ENCODE results near the gene OR6J1.
"Not testable (repeated sequence)": the region's sequence is repeated elsewhere in the genome, so short reads cannot be mapped to it uniquely, and the experiment has no call there.

The OR6J1 gene

DNA sequence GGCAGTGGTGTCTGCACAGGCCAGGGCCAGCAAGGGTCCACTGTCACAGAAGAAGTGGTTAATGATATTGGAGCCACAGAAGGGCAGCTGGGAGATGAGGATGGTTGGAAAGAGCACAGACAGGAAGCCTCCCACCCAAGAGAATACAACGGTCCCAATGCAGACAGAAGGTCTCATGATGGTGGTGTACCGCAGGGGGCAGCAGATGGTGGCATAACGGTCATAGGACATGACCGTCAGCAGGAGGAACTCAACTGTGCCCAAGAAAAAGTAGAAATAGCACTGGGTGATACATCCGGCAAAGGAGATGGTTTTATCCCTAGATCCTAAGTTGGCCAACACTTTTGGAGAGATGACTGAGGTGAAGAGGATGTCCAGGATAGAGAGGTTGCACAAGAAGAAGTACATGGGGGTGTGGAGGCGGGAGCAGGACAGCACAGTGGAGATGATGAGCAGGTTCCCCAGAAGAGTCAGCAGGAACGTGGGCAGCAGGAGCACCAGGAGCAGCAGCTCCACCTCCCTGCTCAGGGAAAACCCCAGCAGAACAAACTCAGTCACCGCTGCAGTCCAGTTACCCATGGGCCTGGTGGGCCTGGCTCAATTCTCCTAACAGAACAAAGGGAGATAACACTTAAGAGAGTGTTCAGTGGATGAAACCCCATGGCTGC lies 9.8 kb downstream of the OR6J1 start:
- TF ChIP-seq Cebpa-rat (IDR thresholded peaks at IDR 0.05): no peak
- peaks cover 46% of the 10 kb centered on the region for H3K9me3 ChIP-seq
- peak overlapping the region; percentile 51 for H3K9ac ChIP-seq
- H4K20me1 ChIP-seq: no peaks in the 10 kb centered on the region
- peak overlapping the region; percentile 23; the same call in 1 of the 2 replicates for H3K4me3 ChIP-seq
- H3K4me2 ChIP-seq: peak overlapping the region; percentile 74
- H3K4me1 ChIP-seq: peaks cover 56% of the 10 kb centered on the region
- peak overlapping the region; percentile 86 for H3K27ac ChIP-seq
- H3K36me3 ChIP-seq: peaks cover 4% of the 10 kb centered on the region; the same call in 1 of the 2 replicates
- no peaks in the 10 kb centered on the region for H3K27me3 ChIP-seq

DNA sequence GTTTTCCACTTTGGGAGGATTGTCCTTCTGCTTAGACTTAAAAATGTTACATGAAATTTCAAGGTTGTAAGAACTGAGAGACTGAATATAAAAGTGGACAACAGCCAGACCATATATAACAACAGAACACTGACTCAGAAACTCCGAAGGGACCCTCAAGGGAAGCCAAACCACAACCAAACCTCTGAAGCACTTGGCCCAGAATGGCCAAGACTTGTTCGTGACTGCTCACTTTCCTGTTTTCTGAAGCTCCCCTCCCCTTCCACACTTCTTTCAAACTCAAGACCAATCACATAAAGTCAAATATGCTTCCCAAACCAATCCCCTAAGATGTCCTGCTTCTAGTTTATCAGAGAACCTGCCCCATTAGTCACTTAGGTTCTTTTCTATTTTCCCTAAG lies 13.7 kb downstream of the OR6J1 start:
- no peak for TF ChIP-seq Cebpa-rat (IDR thresholded peaks at IDR 0.05)
- Histone ChIP-seq H3K4me2 (peak overlapping the region; percentile 52), H3K9ac (no peak overlapping the region), H3K27ac (peak overlapping the region; percentile 65), H3K9me3 (peaks cover 42% of the 10 kb centered on the region), H3K27me3 (no peaks in the 10 kb centered on the region), H4K20me1 (no peaks in the 10 kb centered on the region), H3K4me1 (peaks cover 81% of the 10 kb centered on the region), H3K36me3 (peaks cover 4% of the 10 kb centered on the region; the same call in 1 of the 2 replicates), H3K4me3 (0 out of 2 replicates have a peak overlapping the region, but pooled peaks have one; percentile 1)

DNA sequence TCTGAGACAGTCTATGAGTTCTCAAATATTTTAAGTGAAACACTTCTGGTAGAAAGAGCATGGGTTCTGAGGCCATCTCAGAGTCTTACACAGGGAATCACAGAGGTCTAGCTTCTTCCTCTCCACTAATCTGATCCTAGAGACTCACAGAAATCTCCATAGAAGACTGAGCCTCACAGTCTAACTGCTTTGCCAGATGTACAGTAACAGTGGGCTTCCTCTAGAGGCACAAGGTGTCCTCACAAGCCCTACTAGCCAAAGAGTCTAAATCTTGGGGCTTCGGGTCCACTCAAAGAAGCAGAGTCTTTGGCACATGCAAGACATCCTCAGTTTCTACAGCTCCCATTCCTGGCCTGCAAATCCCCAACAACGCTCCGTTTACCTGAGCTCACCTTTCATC lies 14.1 kb downstream of the OR6J1 start:
- Histone ChIP-seq H3K27ac (peak overlapping the region; percentile 65), H3K9ac (no peak overlapping the region), H3K36me3 (peaks cover 4% of the 10 kb centered on the region; the same call in 1 of the 2 replicates), H3K4me2 (peak overlapping the region; percentile 52), H3K9me3 (peaks cover 42% of the 10 kb centered on the region), H3K4me3 (0 out of 2 replicates have a peak overlapping the region, but pooled peaks have one; percentile 1), H3K27me3 (no peaks in the 10 kb centered on the region), H3K4me1 (peaks cover 79% of the 10 kb centered on the region), H4K20me1 (no peaks in the 10 kb centered on the region)
- no peak for TF ChIP-seq Cebpa-rat (IDR thresholded peaks at IDR 0.05)

DNA sequence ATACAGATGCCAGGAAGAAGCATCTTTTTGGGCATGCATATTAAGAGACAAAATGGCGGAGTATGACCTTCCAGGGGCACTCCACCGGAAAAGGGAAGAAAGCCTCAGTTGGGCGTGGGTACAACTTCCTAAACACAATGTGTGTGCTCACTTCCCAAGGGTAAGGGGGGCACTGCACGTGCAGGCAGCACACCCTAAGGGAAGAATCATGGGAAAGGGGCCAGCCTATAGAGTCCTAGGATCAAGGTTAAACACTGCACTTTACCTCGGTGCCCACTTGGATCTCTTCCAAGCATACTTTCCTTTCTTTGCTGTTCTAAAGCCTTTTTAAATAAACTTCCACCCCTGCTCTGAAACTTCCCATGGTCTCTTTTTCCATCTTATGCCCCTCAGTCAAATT lies 14.8 kb downstream of the OR6J1 start:
- peaks cover 42% of the 10 kb centered on the region for H3K9me3 ChIP-seq

DNA sequence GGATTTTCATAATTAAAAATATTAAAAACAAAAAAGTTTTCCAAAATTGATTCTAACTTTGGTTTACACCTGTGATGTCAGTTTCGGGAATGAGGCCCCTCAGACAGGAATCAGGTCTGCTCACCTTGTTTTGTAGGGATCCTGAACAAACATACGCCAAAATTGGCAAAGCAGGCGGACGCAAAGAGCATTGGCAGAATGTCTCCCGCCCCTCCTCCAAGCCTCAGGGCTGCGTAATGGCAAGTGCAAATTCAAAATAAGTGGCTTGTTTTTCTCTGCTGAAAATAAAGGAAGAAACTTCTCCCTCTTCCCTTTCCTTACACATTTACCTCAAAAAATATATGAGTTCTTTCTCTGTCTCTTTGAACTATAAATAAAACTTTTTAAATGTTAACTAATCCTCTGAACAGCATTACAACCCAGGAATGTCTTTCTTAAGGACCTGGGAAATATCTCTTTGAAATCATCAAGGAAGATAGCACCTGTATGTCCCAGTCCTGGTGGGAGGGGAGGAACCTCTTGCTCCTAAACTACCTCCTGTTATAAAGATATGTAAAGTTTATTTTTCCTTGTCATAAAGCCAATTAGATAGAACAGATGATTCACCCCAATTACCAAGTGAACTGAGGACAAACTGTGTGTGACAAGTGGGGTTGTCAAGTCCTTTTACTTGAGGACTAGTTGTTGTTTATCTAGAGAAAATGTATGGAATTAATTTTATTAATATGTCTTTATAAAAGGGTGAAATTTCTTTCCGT lies 16.5 kb downstream of the OR6J1 start:
- H3K4me3 ChIP-seq: no peak overlapping the region
- no peak overlapping the region for H3K9ac ChIP-seq
- H3K9me3 ChIP-seq: peaks cover 36% of the 10 kb centered on the region
- H3K36me3 ChIP-seq: peaks cover 4% of the 10 kb centered on the region; the same call in 1 of the 2 replicates
- no peaks in the 10 kb centered on the region for H4K20me1 ChIP-seq
- H3K4me2 ChIP-seq: no peak overlapping the region
- H3K27ac ChIP-seq: no peak overlapping the region
- no peak for TF ChIP-seq Cebpa-rat (IDR thresholded peaks at IDR 0.05)
- H3K4me1 ChIP-seq: peaks cover 78% of the 10 kb centered on the region
- no peaks in the 10 kb centered on the region for H3K27me3 ChIP-seq

More for the DNA sequence above, 14.8 kb downstream of the OR6J1 start:
- no peaks in the 10 kb centered on the region for H4K20me1 ChIP-seq
- peak overlapping the region; percentile 52; the same call in 1 of the 2 replicates for H3K4me2 ChIP-seq
- peaks cover 4% of the 10 kb centered on the region; the same call in 1 of the 2 replicates for H3K36me3 ChIP-seq
- peak overlapping the region; percentile 40 for H3K27ac ChIP-seq
- H3K27me3 ChIP-seq: no peaks in the 10 kb centered on the region
- no peak overlapping the region for H3K9ac ChIP-seq
- H3K4me3 ChIP-seq: no peak overlapping the region
- peaks cover 79% of the 10 kb centered on the region for H3K4me1 ChIP-seq
- TF ChIP-seq Cebpa-rat (IDR thresholded peaks at IDR 0.05): no peak

DNA sequence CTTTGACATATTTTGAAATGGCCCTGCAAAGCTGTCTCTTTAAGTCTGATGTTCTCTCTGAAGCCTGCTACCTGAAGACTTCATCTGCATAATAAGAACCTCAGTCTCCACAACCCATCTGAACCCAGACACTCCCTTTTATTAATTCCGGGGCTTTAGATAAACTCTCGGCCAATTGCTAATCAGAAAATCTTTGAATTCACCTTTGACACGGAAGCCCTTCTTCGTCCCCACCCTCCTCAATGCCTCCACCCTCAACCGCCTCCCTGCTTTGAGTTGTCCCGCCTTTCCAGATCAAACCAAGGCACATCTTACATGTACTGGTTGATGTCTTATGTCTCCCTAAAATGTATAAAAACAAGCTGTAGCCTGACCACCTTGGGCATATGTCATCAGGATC lies 17.6 kb downstream of the OR6J1 start:
- Histone ChIP-seq H3K4me2 (no peak overlapping the region), H3K4me3 (no peak overlapping the region), H3K27ac (no peak overlapping the region), H3K36me3 (peaks cover 4% of the 10 kb centered on the region; the same call in 1 of the 2 replicates), H3K9ac (no peak overlapping the region), H4K20me1 (no peaks in the 10 kb centered on the region), H3K4me1 (peaks cover 79% of the 10 kb centered on the region), H3K9me3 (peaks cover 33% of the 10 kb centered on the region), H3K27me3 (no peaks in the 10 kb centered on the region)
- no peak for TF ChIP-seq Cebpa-rat (IDR thresholded peaks at IDR 0.05)

DNA sequence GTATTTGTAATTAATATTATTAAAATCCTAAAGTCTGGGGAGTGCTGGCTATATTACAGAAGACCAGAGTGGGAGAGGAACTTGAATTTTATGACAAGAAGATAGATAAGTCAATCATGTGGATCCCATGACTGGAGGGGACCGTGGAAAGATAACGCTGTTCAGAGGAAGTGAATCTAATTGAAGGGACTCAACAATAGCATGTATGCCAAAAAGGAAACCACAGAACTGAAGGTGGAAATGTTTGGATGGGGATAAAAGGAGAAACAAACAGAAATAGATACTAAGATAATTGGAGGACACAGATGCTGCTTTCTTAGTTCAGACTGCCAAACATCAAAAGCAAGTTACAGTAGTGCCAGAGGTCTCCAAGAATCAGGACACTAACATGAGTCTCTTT lies 21.1 kb downstream of the OR6J1 start:
- peaks cover 12% of the 10 kb centered on the region for H3K9me3 ChIP-seq
- H3K4me2 ChIP-seq: peak overlapping the region; percentile 67
- TF ChIP-seq Cebpa-rat (IDR thresholded peaks at IDR 0.05): no peak
- no peak overlapping the region; the same call in 1 of the 2 replicates for H3K4me3 ChIP-seq
- no peaks in the 10 kb centered on the region for H3K36me3 ChIP-seq
- H4K20me1 ChIP-seq: no peaks in the 10 kb centered on the region
- H3K27me3 ChIP-seq: no peaks in the 10 kb centered on the region
- peak overlapping the region; percentile 68 for H3K27ac ChIP-seq
- H3K4me1 ChIP-seq: peaks cover 53% of the 10 kb centered on the region
- H3K9ac ChIP-seq: peak overlapping the region; percentile 65

DNA sequence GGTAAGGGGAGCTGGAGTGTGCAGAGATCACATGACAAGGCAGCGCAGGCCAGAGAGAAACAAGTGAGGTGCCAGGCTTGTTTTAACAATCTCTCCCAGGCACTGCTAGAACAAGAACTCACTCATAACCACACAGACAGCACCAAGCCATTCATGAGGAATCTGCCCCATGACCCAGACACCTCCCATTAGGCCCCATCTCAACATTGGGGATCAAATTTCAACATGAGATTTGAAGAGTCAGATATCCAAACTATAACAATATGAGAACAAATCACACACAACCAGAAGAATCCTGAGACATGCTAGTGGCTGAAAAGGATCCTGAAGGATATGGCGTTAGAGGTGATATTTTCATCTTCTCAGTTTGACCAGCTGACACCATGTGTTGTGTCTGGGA lies 21.9 kb downstream of the OR6J1 start:
- H3K27me3 ChIP-seq: no peaks in the 10 kb centered on the region
- H3K9ac ChIP-seq: no peak overlapping the region
- H3K4me3 ChIP-seq: no peak overlapping the region
- H4K20me1 ChIP-seq: no peaks in the 10 kb centered on the region
- H3K4me2 ChIP-seq: peak overlapping the region; percentile 67
- no peaks in the 10 kb centered on the region for H3K36me3 ChIP-seq
- no peak for TF ChIP-seq Cebpa-rat (IDR thresholded peaks at IDR 0.05)
- peaks cover 12% of the 10 kb centered on the region for H3K9me3 ChIP-seq
- peaks cover 45% of the 10 kb centered on the region for H3K4me1 ChIP-seq
- H3K27ac ChIP-seq: peak overlapping the region; percentile 35; the same call in 1 of the 2 replicates

DNA sequence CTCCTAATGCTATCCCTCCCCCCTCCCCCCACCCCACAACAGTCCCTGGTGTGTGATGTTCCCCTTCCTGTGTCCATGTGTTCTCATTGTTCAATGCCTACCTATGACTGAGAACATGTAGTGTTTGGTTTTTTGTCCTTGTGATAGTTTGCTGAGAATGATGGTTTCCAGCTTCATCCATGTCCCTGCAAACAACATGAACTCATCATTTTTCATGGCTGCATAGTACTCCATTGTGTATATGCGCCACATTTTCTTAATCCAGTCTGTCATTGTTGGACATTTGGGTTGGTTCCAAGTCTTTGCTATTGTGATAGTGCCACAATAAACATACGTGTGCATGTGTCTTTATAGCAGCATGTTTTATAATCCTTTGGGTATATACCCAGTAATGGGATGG lies 28.4 kb downstream of the OR6J1 start:
- not testable (repeated sequence) for H3K27ac ChIP-seq, H3K27me3 ChIP-seq, H4K20me1 ChIP-seq, H3K9me3 ChIP-seq, H3K4me2 ChIP-seq, H3K9ac ChIP-seq, H3K4me3 ChIP-seq
- peaks cover 19% of the 10 kb centered on the region for H3K4me1 ChIP-seq
- peaks cover 17% of the 10 kb centered on the region for H3K36me3 ChIP-seq

DNA sequence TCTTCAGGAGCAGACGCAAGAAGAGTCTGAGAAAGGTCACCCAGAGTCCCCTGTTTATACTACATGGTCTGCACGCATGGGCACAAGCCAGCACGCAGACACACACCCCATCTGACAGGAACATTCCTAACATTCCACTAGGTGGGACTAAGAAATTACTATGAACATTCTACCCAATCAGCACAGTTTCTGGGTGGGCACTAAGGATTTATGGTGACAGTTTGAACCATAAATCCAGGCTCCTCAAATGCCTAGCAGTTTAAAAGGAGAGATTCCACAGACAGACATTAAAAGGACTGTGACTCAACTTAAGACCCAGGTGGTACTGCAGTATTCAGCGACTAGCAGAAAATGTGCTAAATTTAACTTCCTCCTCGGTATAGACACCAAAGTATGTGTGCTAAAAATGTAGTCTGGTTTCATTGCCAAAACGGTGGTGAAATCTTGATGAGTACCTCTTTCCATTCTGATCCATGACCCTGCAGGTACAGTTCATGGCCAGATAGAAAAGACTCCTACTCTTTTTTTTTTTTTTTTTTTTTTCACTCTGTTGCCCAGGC lies 29.8 kb downstream of the OR6J1 start:
- Histone ChIP-seq H3K27me3 (no peaks in the 10 kb centered on the region), H3K9ac (no peak overlapping the region), H3K4me3 (no peak overlapping the region), H3K4me1 (peaks cover 19% of the 10 kb centered on the region), H3K9me3 (no peaks in the 10 kb centered on the region), H3K4me2 (peak overlapping the region; percentile 50), H3K27ac (no peak overlapping the region), H3K36me3 (peaks cover 31% of the 10 kb centered on the region), H4K20me1 (no peaks in the 10 kb centered on the region)
- no peak for TF ChIP-seq Cebpa-rat (IDR thresholded peaks at IDR 0.05)
